ENCODE results near the gene TMEM115.

Gene TMEM115

DNA sequence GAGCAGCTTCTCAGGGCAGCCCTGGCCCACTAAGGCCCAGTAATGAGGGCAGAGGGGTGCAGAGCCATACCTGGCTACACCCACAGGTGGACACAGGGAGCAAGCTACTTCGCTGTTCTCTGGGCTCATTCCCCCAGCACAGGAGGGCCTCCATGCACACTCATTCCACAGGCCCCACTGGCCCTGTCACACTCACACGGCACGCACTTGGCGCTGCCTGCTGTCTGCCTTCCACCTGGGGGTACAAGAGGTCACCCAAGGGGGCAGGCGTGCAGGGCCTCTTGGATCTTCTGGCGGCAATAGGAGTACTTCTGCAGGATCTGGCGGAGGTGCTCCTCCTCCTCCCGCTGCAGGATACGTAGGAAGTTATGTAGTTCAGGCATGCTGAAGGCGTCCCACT lies 29.0 kb downstream of the TMEM115 start:
- no peak for DNase-seq

GRCh38 chr3:50327943-50328691 lies 31.2 kb downstream of the TMEM115 start, which contains the start of gene TUSC2:
Gene TUSC2 (minus strand): TSS chr3:50328223. CDS start chr3:50328099, 124 bp downstream.
- peak; percentile 93 for DNase-seq

DNA sequence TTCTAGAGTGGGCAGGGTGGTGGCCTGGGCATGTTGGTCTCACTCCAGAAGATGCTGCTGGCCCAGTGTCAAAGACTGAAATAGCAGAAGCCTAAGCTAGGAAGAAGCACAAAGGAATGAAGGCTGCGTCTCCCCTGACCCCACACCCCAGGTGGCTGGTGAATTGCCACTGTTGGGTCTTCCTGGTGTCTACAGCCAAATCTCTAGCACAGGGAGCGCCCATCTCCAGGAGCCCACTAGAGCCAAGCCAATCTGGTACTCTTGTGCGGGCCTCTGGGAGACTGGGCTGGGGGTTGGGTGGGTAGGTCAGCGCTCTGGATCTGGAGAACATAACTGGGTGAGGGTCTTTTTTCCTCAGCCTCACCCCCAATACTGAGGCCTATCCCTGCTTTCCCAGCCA lies 32.2 kb downstream of the TMEM115 start:
- DNase-seq = no peak

DNA sequence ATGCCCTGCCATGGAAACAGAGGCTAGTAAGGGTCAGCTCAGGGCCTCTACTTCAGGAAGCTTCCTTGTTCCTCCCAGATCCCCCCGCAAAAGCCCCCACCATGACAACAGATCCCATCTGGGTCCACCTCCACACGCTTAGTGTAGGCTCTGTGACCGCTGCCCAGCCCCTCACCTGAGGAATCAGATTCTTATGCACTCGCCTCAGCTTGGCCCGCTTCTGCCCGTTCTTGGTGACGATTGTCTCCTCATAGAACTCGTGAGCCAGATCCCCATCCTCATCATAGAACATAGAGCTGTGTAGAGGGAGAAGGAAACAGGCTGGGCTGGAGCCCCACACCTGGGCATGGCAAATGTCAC lies 33.2 kb downstream of the TMEM115 start:
- DNase-seq = no peak

- no peak for DNase-seq
Measured at GRCh38 chr3:50325497-50326181, 33.7 kb downstream of the TMEM115 start.

GRCh38 chr3:50325113-50325480 lies 34.2 kb downstream of the TMEM115 start:
- no peak for DNase-seq

DNA sequence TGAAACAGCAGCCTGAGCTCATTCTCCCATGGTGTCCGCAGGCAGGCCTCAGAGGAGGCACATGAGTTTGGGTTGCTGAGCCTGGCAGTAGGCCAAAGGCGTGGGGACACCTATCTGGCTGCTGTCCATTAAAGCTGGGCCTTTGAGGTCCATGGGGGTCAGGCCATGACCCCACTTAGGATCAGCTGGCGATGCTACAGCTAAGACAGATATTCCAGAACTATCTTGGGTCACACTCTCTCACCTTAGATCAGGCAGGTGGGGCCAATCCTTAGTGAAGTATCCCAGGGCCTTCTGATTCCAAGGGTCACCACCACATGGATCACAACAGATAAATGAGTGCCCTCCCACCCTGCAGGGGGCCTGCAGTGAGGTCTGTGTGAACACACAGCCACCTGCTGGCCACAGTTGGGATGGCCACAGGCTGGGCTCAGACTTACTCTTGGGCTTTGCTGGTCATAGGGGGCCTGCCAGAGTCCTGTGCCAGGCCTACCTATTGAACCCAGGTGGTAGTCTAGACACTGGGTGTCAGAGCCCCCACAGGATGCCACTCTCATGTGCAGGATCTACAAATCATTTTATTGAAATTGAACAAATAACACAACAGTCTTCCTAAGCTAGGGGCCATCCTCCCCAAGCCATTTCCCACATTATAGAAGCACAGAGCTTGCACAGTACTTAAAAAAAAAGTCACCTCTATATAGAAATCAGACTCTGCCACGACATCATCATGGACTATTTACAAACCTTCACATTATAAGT lies 34.8 kb downstream of the TMEM115 start:
- DNase-seq = peak; percentile 63

DNA sequence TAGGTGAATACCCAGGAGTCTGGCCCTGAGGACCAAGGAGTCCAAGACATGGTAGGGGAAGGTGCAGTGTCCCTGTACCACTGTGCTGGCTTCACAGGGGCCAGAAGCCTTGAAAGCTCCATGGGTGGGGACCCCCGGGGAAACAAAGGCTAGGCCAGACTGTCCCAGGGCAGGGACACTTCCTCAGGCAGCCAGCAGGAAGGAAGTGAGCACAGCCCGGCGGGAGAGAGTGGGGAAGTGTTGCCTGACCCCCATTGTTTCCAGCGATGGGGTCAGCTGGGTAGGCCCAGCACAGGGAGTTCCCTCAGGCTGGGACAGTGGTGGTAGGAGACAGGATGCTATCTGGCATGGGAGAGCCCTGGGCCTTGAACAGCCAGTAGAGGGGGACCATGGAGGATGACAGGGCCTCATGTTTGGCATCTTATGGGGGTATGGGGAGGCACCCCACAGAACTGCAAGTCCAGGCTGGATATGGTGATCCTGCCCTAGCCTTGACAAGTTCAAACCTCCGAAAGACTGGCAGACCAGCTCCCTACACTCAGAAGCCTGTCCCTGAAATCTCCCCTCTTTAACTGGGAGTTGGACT lies 35.6 kb downstream of the TMEM115 start:
- no peak for DNase-seq

GRCh38 chr3:50323092-50323600 lies 36.2 kb downstream of the TMEM115 start:
- no peak for DNase-seq

DNA sequence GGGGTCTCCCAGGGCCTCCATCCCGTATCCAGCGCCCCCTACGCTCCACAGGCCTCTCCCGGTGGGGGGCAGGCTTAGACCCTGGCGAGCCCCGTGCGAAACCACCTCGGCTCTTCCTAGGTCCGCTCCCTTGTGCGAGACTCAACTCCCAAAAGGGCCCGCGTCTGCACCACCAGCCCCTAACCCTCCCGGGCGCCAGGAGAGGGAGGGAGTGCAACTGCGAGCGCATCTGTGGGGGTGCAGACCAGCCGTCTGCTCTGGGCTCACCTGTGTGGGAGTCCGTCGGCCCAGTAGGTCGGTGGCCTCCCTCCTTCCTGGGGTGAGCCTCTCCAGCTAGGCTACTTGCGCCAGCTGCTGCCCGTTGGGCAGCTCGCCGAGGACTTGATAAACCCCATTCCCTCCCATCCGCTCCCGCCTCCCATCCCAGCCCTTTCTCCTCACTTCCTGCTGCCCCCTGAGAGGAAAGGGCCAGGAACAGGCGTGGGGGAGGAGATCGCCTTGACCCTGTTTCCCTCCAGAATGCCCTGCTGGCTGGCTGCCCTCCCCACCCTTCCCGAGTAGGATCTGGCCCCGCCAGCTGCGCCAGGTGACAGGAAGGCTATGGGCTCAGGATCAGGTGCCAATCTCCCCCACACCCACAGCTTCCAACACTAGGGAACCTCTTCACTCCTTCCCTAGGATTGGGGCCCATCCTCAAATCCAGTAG lies 36.8 kb downstream of the TMEM115 start, which contains the start of gene HYAL2:
Gene HYAL2, minus strand, starts transcription at position 360 of the 706 bp plus-strand sequence. CDS start 2,256 bp downstream, outside the sequence.
- DNase-seq = no peak

- no peak for DNase-seq
Measured at GRCh38 chr3:50322115-50322385, 37.3 kb downstream of the TMEM115 start.

GRCh38 chr3:50321336-50322114 lies 37.8 kb downstream of the TMEM115 start:
- peak; percentile 78 for DNase-seq

DNA sequence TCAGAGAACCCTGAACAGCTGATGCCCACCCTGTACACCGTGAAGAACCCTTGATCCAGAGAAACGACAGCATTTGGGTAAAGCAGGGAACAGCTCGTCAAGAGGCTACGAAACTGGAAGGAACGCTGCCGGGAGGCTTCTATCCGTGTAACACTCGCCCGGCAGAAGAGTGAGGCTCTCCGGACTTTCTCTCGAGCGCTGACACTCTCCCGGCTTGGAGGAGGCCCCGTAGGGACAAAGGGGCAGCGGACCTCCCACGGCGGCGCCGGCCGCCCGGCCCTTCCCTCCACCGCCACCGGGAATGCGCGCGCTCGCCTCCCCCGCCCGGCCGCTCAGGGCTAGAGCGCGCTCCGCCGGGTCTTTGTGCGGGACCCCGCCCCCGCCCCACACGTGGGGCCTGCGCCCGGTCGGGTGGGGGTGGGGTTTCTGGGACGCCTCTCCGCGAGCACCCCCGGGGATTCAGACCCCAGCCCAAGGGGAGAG lies 38.4 kb downstream of the TMEM115 start:
- DNase-seq = peak; percentile 62

- no peak for DNase-seq
Measured at GRCh38 chr3:50319894-50320625, 39.3 kb downstream of the TMEM115 start.

DNA sequence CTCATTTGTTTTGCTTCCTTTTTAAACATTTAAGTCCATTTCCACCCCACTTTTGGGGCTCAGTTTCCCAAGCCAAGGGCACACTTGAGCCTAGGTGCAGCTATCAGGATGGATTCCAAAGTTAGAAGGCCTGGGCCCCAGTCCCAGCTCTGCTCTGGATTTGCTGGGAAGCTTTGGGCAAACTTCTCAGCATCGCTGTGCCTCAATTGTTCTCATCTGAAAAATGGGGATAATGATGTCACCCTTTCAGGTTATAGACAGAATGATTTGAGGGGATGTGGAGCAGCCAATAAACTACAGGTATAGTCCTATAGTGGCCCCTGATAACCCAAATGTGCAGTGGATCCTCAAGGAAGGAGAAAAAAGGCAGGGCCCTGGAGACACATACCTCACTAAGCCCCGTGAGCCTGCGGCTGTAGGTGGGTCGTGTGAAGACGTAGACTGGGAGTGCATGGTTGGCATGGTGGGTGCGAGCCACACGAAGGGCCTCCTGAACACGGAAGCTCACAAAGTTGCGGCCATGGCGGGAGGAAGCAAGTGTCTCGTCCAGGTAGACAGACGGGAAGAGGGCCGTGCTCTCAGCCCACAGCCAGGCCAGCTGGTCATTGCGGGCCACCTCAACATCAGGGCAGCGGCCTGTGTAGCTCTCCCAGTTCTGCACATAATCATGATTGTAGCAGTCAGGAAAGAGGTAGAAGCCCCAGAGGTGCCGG lies 40.0 kb downstream of the TMEM115 start:
- DNase-seq = no peak

DNA sequence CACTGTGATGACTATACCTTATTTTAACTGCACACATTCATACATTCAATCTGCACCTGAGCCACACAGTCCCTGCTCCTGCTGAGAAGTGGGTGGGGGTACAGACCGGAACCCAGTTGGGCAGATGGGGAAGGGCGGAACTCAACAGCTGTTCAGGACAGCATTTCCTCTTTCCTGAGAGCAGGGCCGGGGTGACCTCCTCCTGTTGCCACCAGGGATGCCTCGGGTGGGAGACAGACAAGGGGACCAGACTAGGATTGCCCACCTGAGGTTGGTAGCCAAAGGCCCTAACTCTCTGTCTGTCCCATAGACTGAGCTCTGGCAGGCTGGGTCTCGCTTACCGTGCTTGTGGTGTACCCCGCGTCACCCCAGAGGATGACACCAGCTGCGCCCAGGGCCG lies 40.7 kb downstream of the TMEM115 start:
- DNase-seq = no peak

GRCh38 chr3:50318163-50318562 lies 41.2 kb downstream of the TMEM115 start:
- no peak for DNase-seq

- no peak for DNase-seq
Measured at GRCh38 chr3:50317300-50317699, 42.0 kb downstream of the TMEM115 start.

GRCh38 chr3:50316657-50317242 lies 42.6 kb downstream of the TMEM115 start:
- DNase-seq = no peak

GRCh38 chr3:50314816-50315215 lies 44.5 kb downstream of the TMEM115 start:
- no peak for DNase-seq
